ENCODE data around the gene SYNPO2.
"Not testable (repeated sequence)": the region's sequence is repeated elsewhere in the genome, so short reads cannot be mapped to it uniquely, and the experiment has no call there.

SYNPO2 gene

GRCh38 chr4:118939169-118939783 is 50.6 kb downstream of the SYNPO2 start:
- no peak for DNase-seq

- DNase-seq = peak; percentile 47
Observed at GRCh38 chr4:118941149-118941548, 52.5 kb downstream of the SYNPO2 start.

- peak; percentile 68 for DNase-seq
Observed at GRCh38 chr4:118941799-118942198, 53.1 kb downstream of the SYNPO2 start.

DNA sequence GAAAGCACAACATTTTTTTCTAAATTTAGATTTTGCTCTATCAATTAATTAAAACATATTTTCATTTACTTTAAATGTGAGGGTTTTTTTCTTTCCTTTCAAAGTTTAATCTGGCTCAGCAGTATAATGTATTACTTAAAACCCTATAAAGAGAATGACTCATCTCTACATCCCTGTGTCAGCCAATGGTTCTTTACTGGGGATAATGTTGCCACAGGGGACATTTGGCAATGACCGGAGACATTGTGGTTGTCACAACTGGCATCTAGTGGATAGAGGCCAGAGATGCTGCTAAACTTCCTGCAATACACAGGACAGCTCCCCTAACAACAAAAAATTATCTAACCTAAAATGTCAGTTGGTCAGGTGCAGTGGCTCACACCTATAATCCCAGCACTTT is 53.8 kb downstream of the SYNPO2 start:
- peak; percentile 65 for DNase-seq

DNA sequence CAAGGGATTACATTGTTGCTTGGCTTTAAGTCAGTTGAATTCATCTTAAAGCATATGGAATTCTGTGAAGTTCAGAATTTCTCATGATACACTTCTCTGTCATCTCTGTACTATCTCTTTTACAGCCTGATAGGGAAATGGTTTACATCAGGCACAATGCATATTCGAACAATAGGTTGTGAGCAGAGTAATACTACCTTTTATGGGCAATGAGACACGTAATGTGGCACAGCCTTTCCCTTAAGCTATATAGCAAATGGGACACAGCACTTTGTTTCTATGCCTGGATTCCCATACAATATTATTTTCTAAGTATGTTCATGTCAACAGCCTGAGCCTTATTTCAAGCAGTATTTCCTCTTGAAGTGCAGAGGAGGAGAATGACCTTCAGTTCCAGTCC is 58.4 kb downstream of the SYNPO2 start:
- DNase-seq = no peak

- no peak for DNase-seq
Observed at GRCh38 chr4:118948545-118949144, 60.0 kb downstream of the SYNPO2 start.

DNA sequence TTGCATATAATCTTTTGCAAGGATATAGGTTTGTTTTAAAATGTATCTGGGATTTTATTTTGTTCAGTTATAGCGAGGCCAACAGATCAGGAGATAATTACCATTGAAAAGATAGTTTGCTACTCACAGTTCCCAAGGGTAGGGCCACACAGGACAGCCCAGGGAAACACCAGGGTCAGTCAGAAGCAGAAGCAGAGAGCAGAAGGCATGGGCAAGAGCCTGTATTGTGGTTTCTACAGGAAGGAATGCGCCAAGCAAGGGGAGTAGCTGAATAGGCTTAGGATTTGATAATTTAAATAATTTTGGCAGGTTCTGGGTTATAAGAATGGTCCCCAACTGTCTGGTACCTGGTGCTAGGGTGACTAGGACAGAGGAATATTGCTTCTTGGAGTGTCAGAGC is 61.6 kb downstream of the SYNPO2 start:
- DNase-seq = no peak

DNA sequence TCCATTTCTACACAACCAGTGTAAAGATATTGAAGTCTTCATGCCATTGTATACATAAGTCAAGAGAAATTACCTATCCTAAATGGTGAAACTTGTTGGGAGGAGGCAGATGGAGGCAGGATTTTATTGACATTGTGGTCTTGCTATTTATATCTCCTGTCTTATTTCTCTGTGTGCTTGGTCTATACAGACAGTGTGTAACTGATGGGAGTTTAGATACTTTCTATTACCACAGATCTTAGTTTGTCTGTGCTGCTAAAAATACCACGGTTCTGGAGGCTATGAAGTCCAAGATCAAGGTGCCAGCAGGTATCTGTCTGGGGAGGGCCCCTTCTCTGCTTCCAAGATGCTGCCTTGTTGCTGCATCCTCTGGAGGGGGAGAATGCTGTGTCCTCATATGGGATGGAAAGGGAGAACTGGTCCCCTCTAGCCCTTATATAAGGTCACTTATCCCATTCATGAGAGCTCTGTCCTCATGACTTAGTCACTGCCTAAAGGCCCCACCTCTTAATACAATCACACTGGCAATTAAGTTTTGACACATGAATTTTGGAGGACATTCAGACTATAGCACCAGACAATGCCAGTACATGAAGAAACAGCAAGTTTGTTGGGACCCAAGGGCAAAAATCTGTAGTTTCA is 62.4 kb downstream of the SYNPO2 start:
- no peak for DNase-seq

GRCh38 chr4:118953276-118953675 is 64.6 kb downstream of the SYNPO2 start:
- no peak for DNase-seq

GRCh38 chr4:118954246-118954645 is 65.6 kb downstream of the SYNPO2 start:
- no peak for DNase-seq

GRCh38 chr4:118955515-118955914 is 66.9 kb downstream of the SYNPO2 start:
- no peak for DNase-seq

DNA sequence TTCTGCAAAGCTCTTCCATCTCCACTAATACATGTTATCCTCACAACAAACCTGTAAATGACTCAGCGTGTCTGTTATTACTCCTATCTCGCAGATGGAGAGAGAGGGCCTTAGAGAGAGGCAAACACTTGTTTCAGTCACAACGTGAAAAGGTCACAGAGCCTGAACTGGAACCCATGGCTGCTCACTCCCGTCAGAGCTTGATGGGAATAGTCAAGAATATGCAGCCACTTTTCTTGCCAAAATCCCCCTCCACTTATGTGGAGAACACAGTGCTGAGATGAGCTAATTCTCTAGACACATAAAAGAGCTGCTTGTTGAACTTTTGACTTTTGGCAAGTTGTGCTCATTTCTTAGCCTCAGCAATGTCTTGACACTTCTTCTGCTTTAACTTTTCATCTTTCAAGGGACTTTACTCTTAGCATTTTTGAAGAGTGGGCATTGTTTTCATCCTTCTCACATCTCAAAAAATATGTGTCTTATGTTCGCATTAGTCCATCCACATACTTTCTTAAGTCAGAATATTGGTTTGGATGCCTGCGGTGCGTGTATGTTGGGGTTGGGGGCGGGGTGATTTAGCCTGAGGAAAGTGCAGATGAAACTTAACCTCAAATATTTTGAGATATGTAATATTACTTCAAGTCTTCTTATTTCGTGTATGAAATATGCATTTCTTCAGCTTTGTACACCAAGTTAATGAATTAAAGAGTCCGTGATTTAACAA is 69.2 kb downstream of the SYNPO2 start:
- no peak for DNase-seq

DNA sequence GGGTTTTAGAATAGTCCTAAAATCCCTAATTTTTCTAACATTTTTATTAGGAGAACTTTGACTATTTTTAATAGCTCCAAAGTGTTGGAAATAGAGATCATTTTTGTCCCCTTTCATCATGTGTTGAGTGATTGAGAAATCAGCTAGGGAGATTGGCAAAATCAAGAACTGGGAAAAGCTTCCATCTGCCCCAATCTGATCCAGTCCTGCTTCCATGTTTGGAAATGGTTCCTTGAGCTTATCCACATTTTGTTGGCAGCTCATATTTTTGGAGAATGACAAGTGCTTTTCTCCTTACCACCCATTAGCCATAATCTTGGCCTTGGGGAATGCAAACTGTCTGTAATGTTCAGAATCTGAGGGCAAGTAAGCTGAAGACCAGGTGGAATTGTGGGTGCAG is 73.9 kb downstream of the SYNPO2 start:
- DNase-seq = no peak

DNA sequence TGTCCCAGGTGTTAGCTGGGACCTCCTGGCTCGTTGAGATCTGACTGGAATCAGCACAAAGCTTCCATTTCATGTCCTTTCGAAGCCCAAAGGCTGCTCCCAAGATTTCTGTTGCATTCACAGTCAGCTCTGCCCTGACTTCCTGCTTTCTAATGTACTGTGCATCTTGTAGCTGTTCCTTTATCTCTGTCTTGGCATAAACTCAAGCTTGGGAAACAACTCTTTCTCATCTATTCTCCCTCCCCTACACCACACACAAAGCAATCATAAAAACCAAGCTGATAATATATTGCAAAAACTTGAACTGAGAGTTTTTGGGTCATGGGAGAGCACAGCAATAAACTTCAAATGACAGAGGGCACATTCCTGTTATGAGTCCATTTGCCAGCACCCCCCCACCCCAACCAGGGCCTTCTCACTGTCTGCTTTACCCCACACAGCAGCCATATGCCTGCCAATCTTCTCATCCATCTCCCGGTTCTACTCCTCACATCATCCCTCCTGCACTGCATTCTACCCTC is 76.3 kb downstream of the SYNPO2 start:
- DNase-seq = no peak

DNA sequence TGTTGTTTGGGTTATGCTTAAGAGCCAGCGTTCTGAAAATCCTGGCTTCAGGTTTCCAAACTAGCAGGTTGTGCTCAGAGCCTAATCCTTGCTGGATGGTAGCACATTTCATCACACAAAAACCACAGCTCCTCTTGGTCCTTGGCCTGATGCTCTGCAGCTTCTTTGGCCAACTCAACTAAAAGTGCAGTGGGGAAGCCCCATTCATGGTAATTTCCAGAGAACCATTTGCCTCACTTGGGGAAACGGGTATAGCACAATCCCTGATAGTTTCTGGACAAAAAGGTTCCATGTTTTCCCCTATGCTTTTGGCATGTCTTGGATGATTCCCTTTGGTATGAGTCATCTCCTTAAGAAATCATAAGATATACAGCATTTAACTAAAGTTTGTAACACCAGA is 78.7 kb downstream of the SYNPO2 start:
- DNase-seq = no peak

DNA sequence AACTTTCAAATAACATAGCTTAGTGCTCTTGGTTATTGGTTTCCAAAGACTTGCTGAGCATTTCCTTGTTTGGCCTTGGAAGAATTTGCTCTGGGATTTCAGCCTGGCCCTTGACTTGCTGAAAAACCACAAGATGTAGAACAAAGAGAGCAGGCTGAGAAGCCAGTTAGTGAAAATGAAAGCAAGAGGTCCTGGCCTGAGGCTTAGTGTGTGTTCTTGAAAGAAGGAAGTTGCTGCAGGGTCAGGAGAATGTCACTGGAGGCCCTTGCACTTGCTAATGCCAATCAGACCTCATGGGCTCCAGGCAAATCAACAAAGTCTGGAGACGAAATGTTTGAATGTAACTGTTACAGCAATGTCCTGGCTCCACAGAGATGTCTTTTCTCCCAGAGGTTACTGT is 79.4 kb downstream of the SYNPO2 start:
- DNase-seq = no peak

DNA sequence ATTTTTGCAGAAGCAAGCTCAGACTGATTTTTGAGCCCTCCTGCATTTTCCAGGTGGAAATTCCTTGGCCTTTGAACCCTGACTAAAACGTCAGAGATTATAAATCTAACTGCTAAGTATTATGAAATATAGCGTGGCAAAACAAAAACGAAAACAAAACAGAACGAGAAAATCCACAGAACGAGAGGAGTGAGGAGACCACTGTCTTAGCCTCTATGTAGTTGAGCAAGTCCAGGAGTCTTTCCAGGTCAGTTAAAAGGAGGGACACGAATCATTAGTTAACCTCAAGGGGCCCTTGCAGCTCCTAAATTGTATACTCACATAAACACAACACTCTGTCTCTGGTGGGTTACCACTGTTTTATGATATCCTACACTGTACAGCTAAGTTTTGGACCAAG is 80.2 kb downstream of the SYNPO2 start:
- DNase-seq = no peak

DNA sequence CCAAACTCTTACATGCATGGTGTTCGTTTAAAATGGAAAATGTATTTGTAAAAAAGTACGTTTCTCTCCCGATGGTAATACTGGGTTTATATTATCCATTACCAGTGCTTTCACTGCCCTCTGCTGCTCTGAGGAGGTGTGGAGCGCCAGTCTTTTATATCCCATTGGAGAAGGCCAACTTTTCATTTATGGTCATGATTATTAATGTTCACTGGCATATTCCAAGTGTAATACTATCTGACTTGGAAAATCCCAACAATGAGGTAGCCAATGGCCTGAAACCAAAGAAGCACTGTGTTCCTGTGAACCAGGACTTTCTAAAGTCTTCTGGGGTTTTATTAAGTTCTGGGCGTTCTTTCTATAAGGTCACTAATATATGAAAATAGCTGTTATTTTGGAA is 80.7 kb downstream of the SYNPO2 start:
- peak; percentile 13 for DNase-seq

DNA sequence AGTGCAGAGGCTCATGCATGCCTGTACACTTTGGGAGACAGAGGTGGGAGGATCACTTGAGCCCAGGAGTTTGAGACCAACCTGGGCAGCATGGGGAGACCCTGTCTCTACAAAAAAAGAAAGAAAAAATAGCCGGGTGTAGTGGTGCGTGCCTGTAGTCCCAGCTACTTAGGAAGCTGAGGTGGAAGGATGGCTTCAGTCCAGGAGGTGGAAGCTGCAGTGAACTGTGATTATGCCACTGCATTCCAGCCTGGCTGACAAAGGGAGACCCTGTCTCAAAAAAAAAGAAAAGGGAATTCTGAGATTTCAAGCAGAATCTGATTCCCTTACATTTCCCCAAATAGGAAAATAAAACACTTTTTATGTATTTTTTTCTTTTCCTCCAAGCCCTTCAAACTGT is 83.5 kb downstream of the SYNPO2 start:
- DNase-seq = no peak

GRCh38 chr4:118973295-118973694 is 84.6 kb downstream of the SYNPO2 start:
- DNase-seq = no peak

- no peak for DNase-seq
Observed at GRCh38 chr4:118974758-118975157, 86.1 kb downstream of the SYNPO2 start.

DNA sequence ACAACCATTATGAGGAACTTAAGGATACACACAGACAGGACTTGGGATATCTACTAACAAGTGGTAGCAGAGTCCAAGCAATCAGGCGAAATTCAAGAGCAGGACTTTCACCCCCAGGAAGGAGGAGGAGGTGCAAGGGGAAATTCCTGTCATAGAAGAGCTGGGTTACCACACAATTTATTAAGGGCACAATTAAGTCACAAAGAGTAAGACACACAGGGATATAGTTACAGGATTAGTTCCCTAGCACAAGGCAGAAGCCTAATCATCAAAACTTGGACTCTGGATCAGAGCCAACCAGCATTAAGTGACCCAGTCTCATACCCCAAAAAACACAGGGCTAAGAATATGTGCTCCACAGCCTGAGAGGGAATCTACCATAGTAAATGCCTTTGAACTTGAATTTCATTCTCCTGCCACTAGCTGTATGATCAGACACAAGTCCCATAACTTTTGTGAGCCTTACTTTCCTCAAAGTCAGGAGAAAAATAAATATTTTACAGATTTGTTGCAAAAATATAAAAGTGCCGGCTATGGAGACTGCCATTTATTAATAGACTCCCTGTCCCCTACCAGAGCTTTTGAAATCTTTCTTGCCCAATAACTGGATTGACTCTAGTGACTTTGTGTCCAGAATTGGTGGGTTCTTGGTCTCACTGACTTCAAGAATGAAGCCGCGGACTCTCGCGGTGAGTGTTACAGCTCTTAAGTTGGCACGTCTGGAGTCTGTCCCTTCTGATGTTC is 87.0 kb downstream of the SYNPO2 start:
- DNase-seq = no peak

- DNase-seq = not testable (repeated sequence)
Observed at GRCh38 chr4:118976193-118976560, 87.5 kb downstream of the SYNPO2 start.
